Nephron progenitor cell (in vitro differentiated cells): ENCODE measurements around the gene SLC44A3.

Source experiments
- DNase-seq: peaks from one replicate; pipeline ENCODE4 v3.0.0; 2021
- H3K27ac Mint-ChIP-seq: 2 replicates; pipeline ENCODE4 v1.8.0; 2021; ENCODE audit warnings: mild to moderate bottlenecking, moderate library complexity, mixed read lengths
- H3K27me3 Mint-ChIP-seq: 2 replicates; pipeline ENCODE4 v1.8.0; 2021; ENCODE audit warnings: mild to moderate bottlenecking, low read depth, mixed read lengths; ENCODE audit not compliant: poor library complexity
- H3K36me3 Mint-ChIP-seq: 2 replicates; pipeline ENCODE4 v1.8.0; 2021; ENCODE audit warnings: low read depth, mixed read lengths
- H3K4me1 Mint-ChIP-seq: 2 replicates; pipeline ENCODE4 v1.8.0; 2021; ENCODE audit warnings: mixed read lengths
- H3K4me3 Mint-ChIP-seq: 2 replicates; pipeline ENCODE4 v1.8.0; 2021; ENCODE audit warnings: mild to moderate bottlenecking, moderate library complexity, mixed read lengths
- H3K9me3 Mint-ChIP-seq: 2 replicates; pipeline ENCODE4 v1.8.0; 2021; ENCODE audit warnings: mild to moderate bottlenecking, moderate library complexity, mixed read lengths
- TF ChIP-seq, protein P1 (sequence below): fragments of 200-600 bp; sonication (generic); IDR thresholded peaks from 2 replicates; pipeline ENCODE4 v1.5.0; 2021; ENCODE audit warnings: antibody characterized with exemption

The SLC44A3 gene, protein sequence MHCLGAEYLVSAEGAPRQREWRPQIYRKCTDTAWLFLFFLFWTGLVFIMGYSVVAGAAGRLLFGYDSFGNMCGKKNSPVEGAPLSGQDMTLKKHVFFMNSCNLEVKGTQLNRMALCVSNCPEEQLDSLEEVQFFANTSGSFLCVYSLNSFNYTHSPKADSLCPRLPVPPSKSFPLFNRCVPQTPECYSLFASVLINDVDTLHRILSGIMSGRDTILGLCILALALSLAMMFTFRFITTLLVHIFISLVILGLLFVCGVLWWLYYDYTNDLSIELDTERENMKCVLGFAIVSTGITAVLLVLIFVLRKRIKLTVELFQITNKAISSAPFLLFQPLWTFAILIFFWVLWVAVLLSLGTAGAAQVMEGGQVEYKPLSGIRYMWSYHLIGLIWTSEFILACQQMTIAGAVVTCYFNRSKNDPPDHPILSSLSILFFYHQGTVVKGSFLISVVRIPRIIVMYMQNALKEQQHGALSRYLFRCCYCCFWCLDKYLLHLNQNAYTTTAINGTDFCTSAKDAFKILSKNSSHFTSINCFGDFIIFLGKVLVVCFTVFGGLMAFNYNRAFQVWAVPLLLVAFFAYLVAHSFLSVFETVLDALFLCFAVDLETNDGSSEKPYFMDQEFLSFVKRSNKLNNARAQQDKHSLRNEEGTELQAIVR

DNA sequence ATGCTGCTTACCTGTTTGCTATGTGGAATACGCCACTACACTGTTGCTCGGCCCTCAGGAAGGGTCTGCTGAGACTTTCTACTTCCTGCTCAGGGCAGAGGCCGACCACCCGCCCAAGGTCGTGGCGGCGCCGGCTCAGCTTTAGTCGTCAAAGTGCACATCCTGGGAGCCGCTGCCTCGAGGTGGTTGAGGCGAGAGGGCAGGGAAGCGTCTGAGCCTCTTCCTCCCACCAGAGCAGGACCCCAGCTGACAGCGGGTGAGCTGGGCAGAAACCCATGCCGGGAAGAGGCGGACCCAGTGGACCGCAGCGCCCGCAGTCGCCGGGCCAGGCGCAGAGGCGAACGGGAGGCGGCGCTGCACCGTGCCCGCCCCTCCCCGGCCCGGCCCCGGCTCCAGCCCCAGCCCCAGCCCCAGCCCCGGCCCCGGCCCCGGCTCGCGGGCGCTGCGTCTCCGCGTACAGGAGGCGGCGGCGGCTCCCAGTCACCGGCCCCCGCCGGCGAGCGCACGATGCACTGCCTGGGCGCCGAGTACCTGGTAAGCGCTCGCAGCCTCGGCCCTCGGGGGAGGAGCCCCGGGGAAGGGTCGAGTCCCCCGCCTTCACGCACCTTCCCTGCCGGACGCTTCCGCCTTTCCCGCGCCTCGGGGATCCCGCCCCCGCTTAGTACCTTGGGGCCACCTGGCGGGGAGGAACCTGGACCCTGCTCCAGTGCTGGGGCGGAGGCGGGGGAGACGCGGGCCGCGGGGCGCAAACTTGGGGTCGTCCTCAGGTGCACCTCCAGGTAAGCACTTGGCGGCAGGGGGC lies at the start of gene SLC44A3:
Gene SLC44A3, plus strand, starts transcription at position 413 of the 802 bp plus-strand sequence. Its CDS starts 95 bp downstream, at position 508.
- Mint-ChIP-seq H3K27me3 (peaks cover 49% of the 10 kb centered on the region), H3K27ac (peak within 1 kb of the TSS; percentile 18), H3K4me1 (peaks cover 30% of the 10 kb centered on the region), H3K9me3 (peaks cover 14% of the 10 kb centered on the region), H3K36me3 (no peaks in the 10 kb centered on the region), H3K4me3 (peak within 1 kb of the TSS; percentile 86)
- peak; percentile 79 for DNase-seq
- TF ChIP-seq, protein P1, sequence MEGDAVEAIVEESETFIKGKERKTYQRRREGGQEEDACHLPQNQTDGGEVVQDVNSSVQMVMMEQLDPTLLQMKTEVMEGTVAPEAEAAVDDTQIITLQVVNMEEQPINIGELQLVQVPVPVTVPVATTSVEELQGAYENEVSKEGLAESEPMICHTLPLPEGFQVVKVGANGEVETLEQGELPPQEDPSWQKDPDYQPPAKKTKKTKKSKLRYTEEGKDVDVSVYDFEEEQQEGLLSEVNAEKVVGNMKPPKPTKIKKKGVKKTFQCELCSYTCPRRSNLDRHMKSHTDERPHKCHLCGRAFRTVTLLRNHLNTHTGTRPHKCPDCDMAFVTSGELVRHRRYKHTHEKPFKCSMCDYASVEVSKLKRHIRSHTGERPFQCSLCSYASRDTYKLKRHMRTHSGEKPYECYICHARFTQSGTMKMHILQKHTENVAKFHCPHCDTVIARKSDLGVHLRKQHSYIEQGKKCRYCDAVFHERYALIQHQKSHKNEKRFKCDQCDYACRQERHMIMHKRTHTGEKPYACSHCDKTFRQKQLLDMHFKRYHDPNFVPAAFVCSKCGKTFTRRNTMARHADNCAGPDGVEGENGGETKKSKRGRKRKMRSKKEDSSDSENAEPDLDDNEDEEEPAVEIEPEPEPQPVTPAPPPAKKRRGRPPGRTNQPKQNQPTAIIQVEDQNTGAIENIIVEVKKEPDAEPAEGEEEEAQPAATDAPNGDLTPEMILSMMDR = no peak

DNA sequence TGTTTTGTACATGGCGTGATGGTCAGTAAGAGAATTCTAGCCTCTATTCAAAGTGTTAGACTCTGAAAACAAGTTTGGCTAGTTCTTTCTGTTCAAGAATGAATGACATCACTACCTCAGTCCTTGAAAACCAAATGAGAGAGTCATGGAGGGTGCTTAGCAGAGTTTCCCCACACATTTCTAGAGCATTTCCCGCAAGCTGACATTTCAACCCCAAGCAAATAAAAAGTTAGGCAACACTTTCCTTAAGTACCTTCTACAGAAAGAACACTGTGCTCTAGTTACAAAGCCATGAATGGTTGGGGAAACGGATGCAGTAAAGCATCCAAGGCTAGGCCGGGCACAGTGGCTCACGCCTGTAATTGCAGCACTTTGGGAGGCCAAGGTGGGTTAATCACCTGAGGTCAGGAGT lies 47.9 kb upstream of the SLC44A3 start:
- Mint-ChIP-seq H3K36me3 (no peaks in the 10 kb centered on the region), H3K27ac (no peak overlapping the region), H3K4me3 (no peak overlapping the region), H3K9me3 (peaks cover 4% of the 10 kb centered on the region), H3K4me1 (peaks cover 23% of the 10 kb centered on the region), H3K27me3 (no peaks in the 10 kb centered on the region)
- TF ChIP-seq, protein P1 = no peak
- no peak for DNase-seq

DNA sequence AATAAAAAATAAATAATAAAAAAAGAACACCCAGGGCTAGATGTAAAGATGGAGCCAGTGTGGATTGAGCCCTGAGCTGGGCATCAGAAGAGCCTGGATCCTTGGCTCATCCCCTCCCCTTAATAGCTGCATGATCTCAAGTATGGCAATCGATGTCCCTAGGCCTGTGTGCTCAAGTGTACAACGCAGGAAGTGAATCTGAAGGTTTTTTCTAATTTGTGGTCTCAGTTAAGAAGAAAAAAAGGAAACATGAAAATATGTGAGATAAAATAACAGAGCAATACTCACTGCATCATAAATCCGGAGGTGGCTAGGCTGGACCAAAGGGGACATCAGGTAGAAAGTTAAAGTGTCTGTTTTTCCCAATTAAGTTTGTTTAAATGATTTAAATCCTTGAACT lies 47.3 kb upstream of the SLC44A3 start:
- H3K4me3 Mint-ChIP-seq = no peak overlapping the region
- peak overlapping the region; percentile 80 for H3K27ac Mint-ChIP-seq
- TF ChIP-seq, protein P1 = no peak
- H3K36me3 Mint-ChIP-seq = no peaks in the 10 kb centered on the region
- peaks cover 23% of the 10 kb centered on the region for H3K4me1 Mint-ChIP-seq
- no peak for DNase-seq
- peaks cover 6% of the 10 kb centered on the region for H3K9me3 Mint-ChIP-seq
- H3K27me3 Mint-ChIP-seq = no peaks in the 10 kb centered on the region

DNA sequence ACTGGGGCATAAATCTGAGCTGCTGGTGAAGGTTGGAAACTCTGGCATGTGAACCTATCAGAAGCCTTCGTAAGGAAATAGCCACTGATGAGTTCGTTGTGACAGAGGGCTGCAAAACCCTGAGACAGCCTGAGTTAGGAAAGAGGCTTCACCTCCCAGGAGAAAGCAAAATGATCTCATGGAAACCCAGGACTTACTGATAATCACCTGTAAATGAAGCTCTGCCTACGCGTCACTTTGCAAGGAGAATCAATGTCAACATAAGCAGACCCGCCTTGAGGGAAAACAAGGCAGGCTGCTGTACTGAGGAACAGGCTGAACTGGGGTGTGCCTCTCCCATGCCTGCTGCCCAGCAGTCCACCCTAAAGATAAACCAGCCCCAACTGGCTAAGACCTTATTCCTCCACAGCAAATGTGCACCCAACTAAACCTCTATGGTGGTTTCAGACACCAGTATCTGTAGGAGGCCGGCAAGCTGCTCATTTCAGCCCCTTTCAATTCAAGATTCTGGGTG lies 46.8 kb upstream of the SLC44A3 start:
- no peak for DNase-seq
- H3K36me3 Mint-ChIP-seq = no peaks in the 10 kb centered on the region
- H3K9me3 Mint-ChIP-seq = peaks cover 6% of the 10 kb centered on the region
- TF ChIP-seq, protein P1 = no peak
- H3K27me3 Mint-ChIP-seq = no peaks in the 10 kb centered on the region
- H3K27ac Mint-ChIP-seq = peak overlapping the region; percentile 80
- H3K4me3 Mint-ChIP-seq = no peak overlapping the region
- H3K4me1 Mint-ChIP-seq = peaks cover 23% of the 10 kb centered on the region

DNA sequence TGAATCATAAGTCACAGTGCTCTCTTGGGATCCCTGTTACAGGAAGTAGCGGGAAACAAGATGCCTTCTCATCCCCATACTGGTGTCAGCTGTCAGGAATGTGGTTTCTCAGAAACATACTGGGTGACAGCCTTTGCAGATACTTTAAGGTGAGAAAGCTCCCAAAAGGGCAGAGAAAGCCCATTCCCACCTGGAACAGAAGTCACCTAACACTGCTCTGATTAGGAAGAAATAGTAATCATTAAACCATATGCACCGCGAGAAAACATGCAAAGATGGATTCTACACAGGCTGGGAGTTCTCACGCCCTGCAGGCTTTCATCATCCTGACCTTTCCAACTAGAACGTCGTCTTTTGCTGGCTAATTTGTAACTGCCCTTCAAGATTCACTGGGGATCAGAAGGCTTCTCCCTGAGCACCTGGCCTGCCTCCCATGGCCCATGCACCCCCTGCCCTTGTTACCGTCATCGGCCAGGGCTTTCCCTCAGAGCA lies 46.2 kb upstream of the SLC44A3 start:
- H3K27ac Mint-ChIP-seq = peak overlapping the region; percentile 84
- TF ChIP-seq, protein P1 = no peak

More for the DNA sequence above, 46.2 kb upstream of the SLC44A3 start:
- Mint-ChIP-seq H3K27me3 (no peaks in the 10 kb centered on the region), H3K4me3 (no peak overlapping the region), H3K9me3 (peaks cover 6% of the 10 kb centered on the region), H3K4me1 (peaks cover 23% of the 10 kb centered on the region), H3K36me3 (no peaks in the 10 kb centered on the region)
- DNase-seq = no peak
